NB4 (cell line): Measurements from ENCODE around the gene FHL5.

Experiments
- DNase-seq: peaks from one replicate; pipeline ENCODE4 v3.0.0; 2010; ENCODE audit warnings: low read depth
- H3K4me3 ChIP-seq: one replicate; pipeline ENCODE4 v1.5.1; 2011; ENCODE audit warnings: mild to moderate bottlenecking, low read depth, low read length, moderate library complexity
- CTCF ChIP-seq: IDR thresholded peaks from one replicate; pipeline ENCODE4 v1.5.1; 2012; ENCODE audit warnings: low read depth, low read length
- MAX ChIP-seq: IDR thresholded peaks from 2 replicates; pipeline ENCODE4 v1.6.1; 2011; ENCODE audit warnings: low read depth, low read length
- MYC ChIP-seq: IDR thresholded peaks from 2 replicates; pipeline ENCODE4 v1.6.1; 2011; ENCODE audit warnings: low read depth, low read length
- POLR2A ChIP-seq: IDR thresholded peaks from 2 replicates; pipeline ENCODE4 v1.6.1; 2011; ENCODE audit warnings: mild to moderate bottlenecking; ENCODE audit not compliant: insufficient read length; ENCODE audit errors: extremely low read depth

Gene FHL5

GRCh38 chr6:96563853-96564252 lies 925 bp downstream of the FHL5 start:
- DNase-seq: no peak
- no peak overlapping the region for H3K4me3 ChIP-seq
- TF ChIP-seq POLR2A: no peak
- no peak for TF ChIP-seq MYC
- TF ChIP-seq CTCF: no peak

GRCh38 chr6:96570053-96570452 lies 7.1 kb downstream of the FHL5 start:
- no peak for DNase-seq
- no peak overlapping the region for H3K4me3 ChIP-seq
- TF ChIP-seq CTCF (no peak), MYC (no peak), POLR2A (no peak), MAX (no peak)

- DNase-seq: no peak
- TF ChIP-seq CTCF (no peak), MYC (no peak), POLR2A (no peak), MAX (no peak)
- H3K4me3 ChIP-seq: no peak overlapping the region
Measured at GRCh38 chr6:96571551-96571950, 8.6 kb downstream of the FHL5 start.

- H3K4me3 ChIP-seq: no peak overlapping the region
- DNase-seq: no peak
- no peak for TF ChIP-seq CTCF
Measured at GRCh38 chr6:96575359-96575758, 12.4 kb downstream of the FHL5 start.

- DNase-seq: no peak
- H3K4me3 ChIP-seq: no peak overlapping the region
- TF ChIP-seq CTCF (no peak), MAX (no peak), POLR2A (no peak), MYC (no peak)
Measured at GRCh38 chr6:96576221-96576620, 13.3 kb downstream of the FHL5 start.

GRCh38 chr6:96582021-96582420 lies 19.1 kb downstream of the FHL5 start:
- TF ChIP-seq MAX (no peak), POLR2A (no peak), CTCF (no peak), MYC (no peak)
- no peak for DNase-seq

More at GRCh38 chr6:96582021-96582420, 19.1 kb downstream of the FHL5 start:
- no peak overlapping the region for H3K4me3 ChIP-seq
